A549 (cell line): ENCODE results near the gene UBQLN1.
A peak's percentile ranks its signal among the peaks of the same experiment; 100 is the strongest.

Source experiments
- BHLHE40 ChIP-seq: IDR thresholded peaks from 2 replicates; pipeline ENCODE4 v1.6.1; 2012; ENCODE audit warnings: low read depth, low read length, inconsistent platforms
- CEBPB ChIP-seq, 2 experiments: fragments of >200 bp in 1 of 2; sonication (Bioruptor Twin) in 1 of 2; formaldehyde crosslinking in 1 of 2; IDR thresholded peaks; 2 replicates each; pipeline ENCODE4 v1.6.1; 2012 to 2016
- CTCF ChIP-seq: fragments of >200 bp; sonication (Bioruptor Twin); formaldehyde crosslinking; IDR thresholded peaks from 3 replicates; pipeline ENCODE4 v1.5.1; 2016
- ELK1 ChIP-seq: fragments of 150-350 bp; IDR thresholded peaks from 2 replicates; pipeline ENCODE4 v1.6.1; 2014; ENCODE audit warnings: low read depth, mild to moderate bottlenecking, low read length
- EP300 ChIP-seq, 2 experiments: fragments of >200 bp; sonication (Bioruptor Twin); formaldehyde crosslinking; IDR thresholded peaks; 2 replicates in 1 of 2; 3 replicates in 1 of 2; pipeline ENCODE4 v1.6.1; 2016 to 2017
- HDAC2 ChIP-seq: fragments of 200-600 bp; sonication (generic); IDR thresholded peaks from 2 replicates; pipeline ENCODE4 v1.6.1; 2016
- MAFK ChIP-seq: fragments of 450-650 bp; IDR thresholded peaks from 2 replicates; pipeline ENCODE4 v1.6.1; 2014; ENCODE audit not compliant: partially characterized antibody
- RFX5 ChIP-seq: fragments of 450-650 bp; IDR thresholded peaks from 2 replicates; pipeline ENCODE4 v1.7.1; 2014; ENCODE audit warnings: antibody characterized with exemption, mild to moderate bottlenecking, moderate library complexity

- no peak for TF ChIP-seq EP300 (IDR thresholded peaks at IDR 0.05)
- TF ChIP-seq CTCF: no peak
- no peak for TF ChIP-seq RFX5
- TF ChIP-seq HDAC2: no peak
- peak; percentile 93 for TF ChIP-seq MAFK
- no peak for TF ChIP-seq CEBPB (IDR thresholded peaks at IDR 0.05)
- no peak for TF ChIP-seq BHLHE40
- TF ChIP-seq ELK1: no peak
Measured at GRCh38 chr9:83715794-83716193, 8.0 kb upstream of the UBQLN1 start.
